VCaP (cell line): ENCODE data around the gene NCK2.

ENCODE experiments used
- H3K27ac ChIP-seq: fragments of 450-650 bp; 2 replicates; pipeline ENCODE4 v1.5.1; 2017
- CTCF ChIP-seq: fragments of 450-650 bp; conservative IDR thresholded peaks from 2 replicates; pipeline ENCODE4 v1.5.1; 2017; ENCODE audit warnings: mild to moderate bottlenecking, moderate library complexity

NCK2 gene

GRCh38 chr2:105866216-105867185 lies 121.8 kb downstream of the NCK2 start:
- H3K27ac ChIP-seq = no peak overlapping the region
- no peak for TF ChIP-seq CTCF

- no peak for TF ChIP-seq CTCF
- no peak overlapping the region for H3K27ac ChIP-seq
Observed at GRCh38 chr2:105867587-105867986, 122.9 kb downstream of the NCK2 start.

DNA sequence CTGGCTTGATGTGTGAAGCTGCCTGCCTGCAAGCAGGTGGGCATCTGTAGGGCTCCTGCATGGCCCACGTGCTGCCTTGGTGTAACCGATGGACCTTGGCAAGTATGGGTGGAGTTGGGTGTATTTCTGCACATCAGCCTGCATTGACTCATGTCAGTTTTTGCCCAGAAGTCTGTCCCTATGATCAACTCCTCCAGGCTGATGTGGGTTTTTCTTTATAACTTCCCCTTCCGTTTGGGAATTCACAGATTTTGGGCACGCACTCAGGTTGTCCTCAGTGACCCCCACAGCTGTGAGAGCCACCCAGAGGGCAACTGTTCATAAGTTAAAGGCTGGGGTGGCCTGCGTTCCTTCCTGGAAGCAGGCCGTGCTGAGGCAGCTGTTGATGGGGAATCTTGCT lies 123.3 kb downstream of the NCK2 start:
- no peak for TF ChIP-seq CTCF
- no peak overlapping the region for H3K27ac ChIP-seq

DNA sequence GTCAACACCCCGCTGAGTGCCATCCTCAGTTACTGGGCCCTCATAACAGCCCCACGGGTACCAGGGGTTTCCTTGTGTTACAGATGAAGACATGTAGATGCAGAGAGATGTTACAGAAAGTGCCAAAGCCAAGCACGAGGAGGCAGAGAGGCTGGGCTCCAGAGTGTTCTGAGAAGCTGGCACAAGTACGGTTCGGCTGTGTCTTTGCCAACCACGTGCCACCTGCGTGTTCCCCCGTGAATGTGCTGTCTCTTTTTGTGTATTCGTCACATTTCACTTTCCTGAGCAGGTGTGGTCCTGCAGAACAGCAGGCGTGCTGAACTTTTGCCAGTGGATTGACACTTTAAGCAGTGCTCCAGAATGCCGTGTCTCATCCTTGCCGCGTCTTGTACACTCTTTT lies 124.6 kb downstream of the NCK2 start:
- H3K27ac ChIP-seq = no peak overlapping the region
- TF ChIP-seq CTCF = no peak

- H3K27ac ChIP-seq = no peak overlapping the region
- no peak for TF ChIP-seq CTCF
Observed at GRCh38 chr2:105870062-105870461, 125.3 kb downstream of the NCK2 start.

- no peak for TF ChIP-seq CTCF
Observed at GRCh38 chr2:105870858-105871257, 126.1 kb downstream of the NCK2 start.

DNA sequence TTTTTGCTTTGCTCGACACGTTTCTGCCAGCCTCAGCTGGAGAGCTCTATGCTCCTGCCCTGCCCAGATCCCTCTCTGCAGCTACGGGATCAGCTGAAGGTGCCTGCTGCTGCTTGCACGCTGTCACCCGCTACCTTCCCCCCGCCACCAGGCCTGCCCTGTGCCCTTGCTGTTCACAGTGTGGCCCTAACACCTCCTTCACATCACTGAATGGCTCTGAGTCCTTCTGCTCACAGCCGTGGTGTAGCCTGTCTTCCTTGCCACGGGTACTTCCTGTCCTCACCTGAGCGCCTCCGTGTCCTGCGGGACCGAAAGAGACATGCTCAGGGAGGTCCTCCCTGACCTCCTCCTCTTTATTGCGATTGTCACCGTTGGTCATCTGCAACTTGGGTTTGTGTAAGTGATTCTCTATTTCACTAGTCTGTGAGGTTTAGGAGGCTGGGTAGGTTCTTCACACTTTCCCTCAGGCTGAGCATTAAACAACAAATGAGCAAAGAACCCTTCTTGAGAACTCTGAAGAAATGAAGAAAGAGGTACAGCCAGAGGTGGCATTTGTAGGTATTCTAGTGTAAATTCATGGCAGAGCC lies 127.5 kb downstream of the NCK2 start:
- TF ChIP-seq CTCF = no peak
- H3K27ac ChIP-seq = no peak overlapping the region

More at GRCh38 chr2:105870858-105871257, 126.1 kb downstream of the NCK2 start:
- no peak overlapping the region for H3K27ac ChIP-seq
